Measurements from ENCODE around the gene INSYN2B.
A peak's percentile ranks its signal among the peaks of the same experiment; 100 is the strongest.
"Not testable (repeated sequence)": the region's sequence is repeated elsewhere in the genome, so short reads cannot be mapped to it uniquely, and the experiment has no call there.

Gene INSYN2B

GRCh38 chr5:169842699-169843098, 137.6 kb downstream of the INSYN2B start:
- no peak for DNase-seq

DNA sequence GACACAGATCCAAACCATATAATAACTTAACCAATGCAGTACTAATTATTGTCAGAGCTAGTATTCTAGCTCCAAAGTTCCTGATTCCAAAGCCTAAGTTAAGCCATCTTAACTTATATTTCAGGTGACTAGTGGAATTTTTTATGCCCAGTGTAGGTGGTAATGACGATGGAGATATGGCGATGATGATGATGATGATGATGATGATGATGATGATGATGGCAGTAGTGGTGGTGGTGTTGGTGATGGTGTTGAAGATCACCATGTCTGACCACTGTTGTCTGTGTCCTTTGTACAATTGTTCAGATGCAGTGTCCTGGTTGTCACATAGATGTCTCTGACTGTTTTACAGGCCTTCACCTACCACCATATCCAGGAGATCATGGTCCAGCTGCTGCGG, 139.9 kb downstream of the INSYN2B start:
- no peak for DNase-seq

- no peak for DNase-seq
Observed at GRCh38 chr5:169838688-169839087, 141.6 kb downstream of the INSYN2B start.

DNA sequence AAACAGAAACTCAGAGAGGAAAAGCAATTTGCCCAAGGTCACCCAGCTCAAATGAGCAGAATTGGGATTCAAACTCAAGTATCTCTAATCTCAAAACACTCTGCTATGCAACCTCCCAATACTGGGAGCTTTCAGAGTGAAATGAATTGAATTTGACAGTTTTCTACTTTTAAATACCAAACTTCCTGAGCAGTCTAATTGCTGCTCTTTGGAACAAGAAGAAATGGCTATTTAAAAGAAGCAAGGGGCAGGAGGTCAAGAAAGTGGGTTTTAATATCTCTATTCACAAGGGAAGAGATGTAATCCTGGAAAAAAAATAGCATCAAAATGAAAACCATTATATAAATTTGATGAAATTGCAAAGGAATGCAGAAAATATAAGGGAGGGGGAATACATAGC, 142.6 kb downstream of the INSYN2B start:
- DNase-seq, result no peak

- DNase-seq, result no peak
Observed at GRCh38 chr5:169836835-169837536, 143.3 kb downstream of the INSYN2B start.

DNA sequence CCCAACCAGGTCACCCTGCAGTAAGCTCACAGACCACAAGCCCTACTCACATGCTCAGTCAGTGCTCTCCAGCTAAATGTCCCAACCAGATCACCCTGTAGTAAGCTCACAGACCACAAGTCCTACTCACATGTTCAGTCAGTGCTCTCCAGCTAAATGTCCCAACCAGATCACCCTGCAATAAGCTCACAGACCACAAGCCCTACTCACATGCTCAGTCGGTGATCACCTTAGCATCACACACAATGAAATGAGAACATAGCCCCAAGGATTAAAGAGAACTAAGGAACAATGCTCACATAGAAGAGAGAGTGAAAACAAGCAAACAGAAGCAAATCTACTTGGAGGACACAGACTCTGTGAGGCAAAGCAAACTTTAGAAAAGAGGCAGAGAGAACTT, 145.8 kb downstream of the INSYN2B start:
- DNase-seq, result not testable (repeated sequence)

DNA sequence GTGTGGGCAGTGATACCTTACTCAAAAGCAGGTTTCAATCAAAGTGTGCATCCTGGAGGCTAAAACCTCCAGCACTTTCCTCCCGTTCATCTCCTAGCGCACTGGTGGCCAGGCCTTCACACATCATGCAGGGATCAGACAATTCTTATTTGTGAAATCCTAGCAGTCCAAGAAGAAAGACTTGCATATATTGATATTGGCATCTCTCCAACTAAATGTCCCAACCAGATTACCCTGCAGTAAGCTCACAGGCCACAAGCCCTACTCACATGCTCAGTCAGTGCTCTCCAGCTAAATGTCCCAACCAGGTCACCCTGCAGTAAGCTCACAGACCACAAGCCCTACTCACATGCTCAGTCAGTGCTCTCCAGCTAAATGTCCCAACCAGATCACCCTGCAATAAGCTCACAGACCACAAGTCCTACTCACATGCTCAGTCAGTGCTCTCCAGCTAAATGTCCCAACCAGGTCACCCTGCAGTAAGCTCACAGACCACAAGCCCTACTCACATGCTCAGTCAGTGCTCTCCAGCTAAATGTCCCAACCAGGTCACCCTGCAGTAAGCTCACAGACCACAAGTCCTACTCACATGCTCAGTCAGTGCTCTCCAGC, 146.5 kb downstream of the INSYN2B start:
- not testable (repeated sequence) for DNase-seq

- DNase-seq, result no peak
Observed at GRCh38 chr5:169832845-169833244, 147.4 kb downstream of the INSYN2B start.

GRCh38 chr5:169832304-169832703, 148.0 kb downstream of the INSYN2B start:
- DNase-seq, result no peak

GRCh38 chr5:169831331-169831730, 149.0 kb downstream of the INSYN2B start:
- peak in 2 of 3 experiments; percentile 5 to 36 for DNase-seq

DNA sequence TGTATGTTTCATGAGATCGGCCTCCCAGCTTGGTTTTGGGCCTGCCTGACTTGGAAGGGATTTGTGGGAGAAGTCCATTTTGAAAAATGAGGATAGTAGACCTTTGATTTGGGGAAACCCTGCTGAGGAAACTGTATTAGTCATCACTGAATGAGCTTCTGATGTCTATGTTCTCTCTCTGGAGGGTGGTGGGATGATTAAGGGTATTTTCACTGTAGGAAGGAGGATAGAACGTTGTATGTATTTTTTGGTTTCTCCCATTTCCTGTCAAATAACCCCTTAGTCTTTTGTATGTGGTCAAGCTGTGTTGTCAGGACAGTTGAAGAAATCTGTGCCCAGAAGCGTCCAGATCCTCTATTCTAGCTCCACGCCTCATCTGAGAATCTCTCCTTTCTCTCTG, 151.9 kb downstream of the INSYN2B start:
- no peak for DNase-seq

GRCh38 chr5:169827769-169828168, 152.5 kb downstream of the INSYN2B start:
- DNase-seq, result no peak

GRCh38 chr5:169826618-169827017, 153.7 kb downstream of the INSYN2B start:
- DNase-seq, result no peak

DNA sequence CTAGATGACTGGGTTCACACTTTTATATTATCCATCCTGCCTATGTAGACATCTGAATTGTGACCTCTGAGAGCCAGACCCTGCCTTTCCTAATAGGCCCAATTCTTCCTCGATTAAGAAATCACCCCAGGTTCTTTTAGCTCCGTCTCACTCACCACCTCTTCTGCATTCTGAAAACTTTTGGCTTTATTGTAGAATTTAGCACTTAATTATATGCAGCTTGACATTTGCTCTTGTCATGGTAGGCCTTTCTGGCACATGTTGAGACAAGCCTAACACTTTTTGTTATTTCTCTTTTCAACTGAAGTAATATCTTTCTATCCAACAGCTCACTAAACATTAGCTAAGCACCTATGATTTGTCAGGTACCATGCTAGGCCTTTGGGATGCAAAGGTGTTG, 163.3 kb downstream of the INSYN2B start:
- DNase-seq, result no peak

DNA sequence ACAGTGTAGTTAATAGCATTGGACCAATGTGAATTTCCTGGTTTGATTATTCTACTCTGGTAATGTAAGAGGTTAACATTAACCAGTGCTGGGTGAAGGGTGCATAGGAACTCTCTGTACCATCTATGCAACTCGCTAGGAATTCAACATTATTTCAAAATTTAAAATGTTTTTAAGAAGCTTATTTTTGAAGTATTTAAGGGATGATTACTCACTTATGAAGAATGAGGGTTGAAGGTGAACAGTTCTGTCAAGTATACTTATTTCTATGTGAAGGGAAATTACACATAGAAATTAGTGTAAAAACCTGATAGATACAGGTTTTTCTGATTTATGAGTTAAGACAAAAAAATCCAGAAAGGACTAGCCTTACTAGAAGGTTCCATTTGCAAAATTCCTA, 165.8 kb downstream of the INSYN2B start:
- no peak for DNase-seq
